ENCODE data around the gene ZNF365. TPM values are rescaled to one million over a fixed set of nuclear protein-coding genes. Genes with fewer than 3 reads are reported as not detected.

ZNF365 gene
- total and polyA plus RNA-seq, 2 experiments from 2014 or later, result 0.60 to 0.93 TPM

DNA sequence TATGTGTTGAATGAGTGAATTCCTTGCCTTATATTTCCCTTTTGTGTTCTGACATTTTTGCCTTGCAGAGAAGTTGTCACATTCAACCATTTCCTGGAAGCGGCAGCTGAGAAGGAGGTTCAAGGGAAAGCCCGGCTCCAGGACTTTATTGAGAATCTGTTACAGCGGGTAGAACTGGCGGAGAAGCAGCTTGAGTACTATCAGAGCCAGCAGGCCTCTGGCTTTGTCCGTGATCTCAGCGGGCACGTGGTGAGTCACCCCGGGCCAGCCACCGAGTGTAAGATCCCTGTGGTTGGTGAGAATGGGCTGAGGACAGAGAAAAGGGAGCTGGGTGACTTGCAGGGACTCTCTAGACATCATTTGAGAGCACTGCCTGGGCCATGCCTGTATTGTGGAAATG, 14.2 kb downstream of the ZNF365 start:
- TF ChIP-seq EZH2phosphoT487 (IDR thresholded peaks at IDR 0.05; ENCODE audit: low read depth, severe bottlenecking, unreplicated experiment) (no peak), EZH2 (IDR thresholded peaks at IDR 0.05; ENCODE audit: borderline replicate concordance) (no peak)
- TF ChIP-seq, protein P1, sequence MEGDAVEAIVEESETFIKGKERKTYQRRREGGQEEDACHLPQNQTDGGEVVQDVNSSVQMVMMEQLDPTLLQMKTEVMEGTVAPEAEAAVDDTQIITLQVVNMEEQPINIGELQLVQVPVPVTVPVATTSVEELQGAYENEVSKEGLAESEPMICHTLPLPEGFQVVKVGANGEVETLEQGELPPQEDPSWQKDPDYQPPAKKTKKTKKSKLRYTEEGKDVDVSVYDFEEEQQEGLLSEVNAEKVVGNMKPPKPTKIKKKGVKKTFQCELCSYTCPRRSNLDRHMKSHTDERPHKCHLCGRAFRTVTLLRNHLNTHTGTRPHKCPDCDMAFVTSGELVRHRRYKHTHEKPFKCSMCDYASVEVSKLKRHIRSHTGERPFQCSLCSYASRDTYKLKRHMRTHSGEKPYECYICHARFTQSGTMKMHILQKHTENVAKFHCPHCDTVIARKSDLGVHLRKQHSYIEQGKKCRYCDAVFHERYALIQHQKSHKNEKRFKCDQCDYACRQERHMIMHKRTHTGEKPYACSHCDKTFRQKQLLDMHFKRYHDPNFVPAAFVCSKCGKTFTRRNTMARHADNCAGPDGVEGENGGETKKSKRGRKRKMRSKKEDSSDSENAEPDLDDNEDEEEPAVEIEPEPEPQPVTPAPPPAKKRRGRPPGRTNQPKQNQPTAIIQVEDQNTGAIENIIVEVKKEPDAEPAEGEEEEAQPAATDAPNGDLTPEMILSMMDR (IDR thresholded peaks at IDR 0.05; ENCODE audit: poor library complexity), result no peak
- no peaks in the 10 kb centered on the region for H3K79me2 ChIP-seq
- H2AFZ ChIP-seq, result no peak overlapping the region
- no peaks in the 10 kb centered on the region for H3K9me2 ChIP-seq (replicated peaks; ENCODE audit: insufficient read depth)
- H4K20me1 ChIP-seq (ENCODE audit: insufficient read depth, poor library complexity, severe bottlenecking), result no peaks in the 10 kb centered on the region
- H3K27me3 ChIP-seq, result no peaks in the 10 kb centered on the region
- H3K27ac ChIP-seq, result no peak overlapping the region
- 83% methylated on average over 9 of the region's 9 CpGs for WGBS (ENCODE audit: low lambda C conversion rate, missing lambda C conversion rate)
- no peaks in the 10 kb centered on the region for H3K36me3 ChIP-seq (replicated peaks; ENCODE audit: insufficient read depth, low read depth)
- no peaks in the 10 kb centered on the region for H3K9me3 ChIP-seq (ENCODE audit: low read depth)
- no peak overlapping the region for H3K4me3 ChIP-seq
- H3K4me1 ChIP-seq (ENCODE audit: insufficient read depth), result no peaks in the 10 kb centered on the region
- H3K4me2 ChIP-seq, result no peak overlapping the region
- DNase-seq (ENCODE audit: low spot score), result no peak

DNA sequence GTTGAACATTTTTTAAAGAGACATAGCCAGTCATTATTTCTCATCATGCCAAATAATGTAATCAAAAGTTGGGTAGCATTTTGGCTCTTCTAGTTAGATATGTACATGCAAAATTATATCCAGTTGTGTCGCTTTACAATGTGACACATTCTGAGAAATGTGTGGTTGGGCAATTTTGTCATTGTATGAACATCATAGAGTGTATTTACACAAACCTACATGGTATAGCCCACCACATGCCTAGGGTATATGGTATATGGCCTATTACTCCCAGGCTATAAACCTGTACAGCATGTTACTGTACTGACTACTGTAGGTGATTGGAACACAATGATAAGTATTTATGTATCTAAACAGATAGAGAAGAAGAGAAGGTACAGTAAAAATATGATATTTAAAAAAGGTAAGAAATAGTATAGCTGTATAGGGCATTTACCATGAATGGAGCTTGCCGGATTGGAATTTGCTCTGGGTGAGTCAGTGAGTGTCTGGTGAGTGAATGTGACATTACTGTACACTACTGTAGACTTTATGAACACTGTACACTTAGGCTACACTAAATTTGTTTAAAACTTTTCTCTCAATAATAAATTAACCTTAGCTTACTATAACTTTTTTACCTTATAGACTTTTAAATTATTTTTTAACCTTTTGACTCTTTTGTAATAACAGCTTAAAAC, 16.5 kb downstream of the ZNF365 start:
- no peak for TF ChIP-seq EZH2phosphoT487 (IDR thresholded peaks at IDR 0.05; ENCODE audit: low read depth, severe bottlenecking, unreplicated experiment)
- TF ChIP-seq EZH2 (IDR thresholded peaks at IDR 0.05; ENCODE audit: borderline replicate concordance), result no peak
- TF ChIP-seq, protein P1 (IDR thresholded peaks at IDR 0.05; ENCODE audit: poor library complexity), result no peak
- Histone ChIP-seq H3K4me3 (no peak overlapping the region), H3K79me2 (no peaks in the 10 kb centered on the region), H3K9me3 (ENCODE audit: low read depth) (no peaks in the 10 kb centered on the region), H3K36me3 (replicated peaks; ENCODE audit: insufficient read depth, low read depth) (no peaks in the 10 kb centered on the region), H3K27me3 (no peaks in the 10 kb centered on the region), H4K20me1 (ENCODE audit: insufficient read depth, poor library complexity, severe bottlenecking) (no peaks in the 10 kb centered on the region), H3K9me2 (replicated peaks; ENCODE audit: insufficient read depth) (no peaks in the 10 kb centered on the region), H3K4me2 (no peak overlapping the region), H3K4me1 (ENCODE audit: insufficient read depth) (no peaks in the 10 kb centered on the region), H2AFZ (no peak overlapping the region), H3K27ac (no peak overlapping the region)
- DNase-seq (ENCODE audit: low spot score), result no peak
- 84% methylated on average over 2 of the region's 2 CpGs for WGBS (ENCODE audit: low lambda C conversion rate, missing lambda C conversion rate)

DNA sequence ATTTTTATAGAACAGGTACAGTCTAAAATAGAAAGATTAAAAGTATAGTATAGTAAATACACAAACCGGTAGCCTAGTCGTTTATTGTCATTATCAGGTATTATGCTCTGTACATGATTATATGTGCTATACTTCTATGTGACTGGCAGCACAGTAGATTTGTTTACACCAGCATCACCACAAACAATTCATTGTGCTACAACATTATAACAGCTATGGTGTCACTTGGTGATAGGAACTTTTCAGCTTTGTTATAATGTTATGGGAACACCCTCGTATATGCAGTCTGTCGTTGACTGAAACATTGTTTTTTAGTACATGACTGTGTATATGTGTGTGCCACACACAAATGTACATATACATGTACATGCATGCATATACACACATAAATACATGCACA, 19.1 kb downstream of the ZNF365 start:
- Histone ChIP-seq H4K20me1 (ENCODE audit: insufficient read depth, poor library complexity, severe bottlenecking) (no peaks in the 10 kb centered on the region), H3K4me2 (no peak overlapping the region), H3K27ac (no peak overlapping the region), H3K9me2 (replicated peaks; ENCODE audit: insufficient read depth) (no peaks in the 10 kb centered on the region), H3K4me3 (no peak overlapping the region), H3K27me3 (no peaks in the 10 kb centered on the region), H3K79me2 (no peaks in the 10 kb centered on the region), H3K9me3 (ENCODE audit: low read depth) (no peaks in the 10 kb centered on the region), H2AFZ (no peak overlapping the region), H3K4me1 (ENCODE audit: insufficient read depth) (no peaks in the 10 kb centered on the region), H3K36me3 (replicated peaks; ENCODE audit: insufficient read depth, low read depth) (no peaks in the 10 kb centered on the region)
- TF ChIP-seq EZH2phosphoT487 (IDR thresholded peaks at IDR 0.05; ENCODE audit: low read depth, severe bottlenecking, unreplicated experiment), result no peak
- TF ChIP-seq, protein P1 (IDR thresholded peaks at IDR 0.05; ENCODE audit: poor library complexity), result no peak
- no peak for TF ChIP-seq EZH2 (IDR thresholded peaks at IDR 0.05; ENCODE audit: borderline replicate concordance)
- no peak for DNase-seq (ENCODE audit: low spot score)
- WGBS (ENCODE audit: low lambda C conversion rate, missing lambda C conversion rate), result 98% methylated on average over 4 of the region's 4 CpGs

Measured in hepatocyte (in vitro differentiated cells).